Effector memory CD4-positive, alpha-beta T cell (primary cell): Measurements from ENCODE around the gene LHX3.
A peak's percentile ranks its signal among the peaks of the same experiment; 100 is the strongest.

ENCODE experiments used
- DNase-seq, 3 donors: peaks; one replicate each; pipeline ENCODE4 v3.0.0-alpha.2; 2020
- H3K27ac ChIP-seq: 2 replicates; pipeline ENCODE4 v1.7.0; 2013; ENCODE audit warnings: mild to moderate bottlenecking, low read length, moderate library complexity; ENCODE audit not compliant: insufficient read depth, poor library complexity, severe bottlenecking
- H3K27me3 ChIP-seq: replicated peaks from 2 replicates; pipeline ENCODE4 v1.7.0; 2013; ENCODE audit warnings: mild to moderate bottlenecking, low read length; ENCODE audit not compliant: insufficient read depth, control insufficient read depth, poor library complexity, severe bottlenecking
- H3K36me3 ChIP-seq: 2 replicates; pipeline ENCODE4 v1.7.0; 2013; ENCODE audit warnings: mild to moderate bottlenecking, low read length, moderate library complexity; ENCODE audit not compliant: control insufficient read depth, insufficient read depth
- H3K4me1 ChIP-seq: 2 replicates; pipeline ENCODE4 v1.7.0; 2013; ENCODE audit warnings: low read length, mild to moderate bottlenecking; ENCODE audit not compliant: control insufficient read depth, insufficient read depth, poor library complexity, severe bottlenecking
- H3K4me3 ChIP-seq: 2 replicates; pipeline ENCODE4 v1.7.0; 2013; ENCODE audit warnings: low read length, low read depth, mild to moderate bottlenecking; ENCODE audit not compliant: insufficient read depth, poor library complexity, severe bottlenecking
- H3K9me3 ChIP-seq: 2 replicates; pipeline ENCODE4 v1.7.0; 2013; ENCODE audit warnings: mild to moderate bottlenecking, low read length, moderate library complexity; ENCODE audit not compliant: control insufficient read depth

Gene LHX3

DNA sequence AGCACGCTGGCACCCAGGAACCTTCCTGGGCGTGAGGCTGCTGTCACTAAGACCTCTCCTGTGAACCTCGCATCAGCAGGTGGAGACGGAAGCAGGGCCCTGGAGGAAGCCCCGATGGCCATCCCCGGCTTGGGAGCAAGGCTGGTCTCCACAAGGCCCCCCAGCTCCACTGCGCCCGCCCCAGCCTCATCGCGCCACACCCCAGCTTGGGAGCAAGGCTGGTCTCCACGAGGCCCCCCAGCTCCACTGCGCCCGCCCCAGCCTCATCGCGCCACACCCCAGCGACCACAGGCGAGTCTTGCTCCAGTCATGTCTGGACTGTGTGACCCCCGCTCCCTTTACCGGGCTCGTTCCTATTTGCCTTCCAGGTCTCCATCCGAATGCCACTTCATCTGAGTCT, 29.7 kb upstream of the LHX3 start:
- H3K4me1 ChIP-seq: no peaks in the 10 kb centered on the region
- H3K27me3 ChIP-seq: no peaks in the 10 kb centered on the region
- no peak overlapping the region for H3K4me3 ChIP-seq
- no peak overlapping the region for H3K27ac ChIP-seq
- H3K9me3 ChIP-seq: no peaks in the 10 kb centered on the region
- no peak for DNase-seq
- peaks cover 24% of the 10 kb centered on the region for H3K36me3 ChIP-seq

DNA sequence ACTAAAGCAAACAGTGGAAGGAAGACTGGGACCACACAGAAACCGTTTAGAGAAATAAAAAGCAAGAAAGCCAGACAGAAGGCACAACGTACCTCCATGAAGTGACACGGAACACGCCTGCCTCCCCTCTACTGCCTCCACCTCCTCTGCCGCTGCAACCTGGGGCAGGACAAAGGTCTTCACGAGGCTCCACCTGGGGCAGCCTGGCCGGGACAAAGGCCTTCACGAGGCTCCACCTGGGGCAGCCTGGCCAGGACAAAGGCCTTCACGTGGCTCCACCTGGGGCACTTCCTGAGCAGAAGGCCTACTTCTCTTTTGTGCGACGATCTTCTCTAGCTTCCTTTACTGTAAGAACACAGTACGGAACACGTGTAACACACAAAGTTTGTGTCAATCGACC, 28.9 kb upstream of the LHX3 start:
- DNase-seq: no peak
- Histone ChIP-seq H3K9me3 (no peaks in the 10 kb centered on the region), H3K36me3 (peaks cover 24% of the 10 kb centered on the region), H3K4me3 (no peak overlapping the region), H3K27ac (no peak overlapping the region), H3K4me1 (no peaks in the 10 kb centered on the region), H3K27me3 (no peaks in the 10 kb centered on the region)

DNA sequence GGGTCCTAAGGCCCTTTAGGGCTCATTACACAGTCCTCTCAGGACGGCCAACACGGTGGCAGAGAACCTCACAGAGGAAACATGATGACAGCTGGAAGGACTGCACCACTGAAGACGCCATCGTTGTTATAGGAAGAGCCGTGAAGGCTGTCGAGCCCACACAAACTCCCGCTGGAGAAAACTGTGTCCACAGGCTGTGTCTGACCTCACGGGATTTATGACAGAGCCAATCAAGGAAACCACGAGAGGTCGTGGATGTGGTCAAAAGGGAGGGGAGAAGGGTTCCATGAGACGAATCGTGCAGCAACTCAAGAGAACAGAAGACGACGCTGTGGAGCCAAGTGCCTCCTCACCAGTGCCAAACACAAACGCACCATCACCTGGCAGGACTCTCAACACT, 28.5 kb upstream of the LHX3 start:
- Histone ChIP-seq H3K4me3 (no peak overlapping the region), H3K4me1 (no peaks in the 10 kb centered on the region), H3K36me3 (peaks cover 24% of the 10 kb centered on the region), H3K9me3 (no peaks in the 10 kb centered on the region), H3K27me3 (no peaks in the 10 kb centered on the region), H3K27ac (no peak overlapping the region)
- no peak for DNase-seq

DNA sequence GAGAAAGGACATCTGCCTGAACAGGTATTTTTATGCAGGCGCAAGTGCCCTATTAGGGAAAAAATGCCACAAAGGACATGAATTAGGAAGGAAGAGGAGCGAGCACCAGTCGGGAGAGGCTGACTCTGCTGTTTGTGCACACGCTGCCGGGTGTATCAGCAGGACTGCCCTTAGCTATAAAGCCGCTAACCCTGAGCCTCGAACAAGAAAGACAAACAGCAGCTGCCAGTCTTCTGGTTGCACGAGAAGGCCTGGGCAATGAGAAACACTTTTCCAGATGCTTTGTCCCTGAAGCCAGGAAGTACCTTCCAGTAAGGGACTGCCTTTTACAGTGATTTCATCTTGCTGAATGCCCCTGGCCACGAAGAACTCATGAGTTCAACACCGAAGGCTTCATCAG, 28.0 kb upstream of the LHX3 start:
- Histone ChIP-seq H3K4me3 (no peak overlapping the region), H3K9me3 (no peaks in the 10 kb centered on the region), H3K27ac (no peak overlapping the region), H3K4me1 (no peaks in the 10 kb centered on the region), H3K36me3 (peaks cover 24% of the 10 kb centered on the region), H3K27me3 (no peaks in the 10 kb centered on the region)
- DNase-seq: no peak

DNA sequence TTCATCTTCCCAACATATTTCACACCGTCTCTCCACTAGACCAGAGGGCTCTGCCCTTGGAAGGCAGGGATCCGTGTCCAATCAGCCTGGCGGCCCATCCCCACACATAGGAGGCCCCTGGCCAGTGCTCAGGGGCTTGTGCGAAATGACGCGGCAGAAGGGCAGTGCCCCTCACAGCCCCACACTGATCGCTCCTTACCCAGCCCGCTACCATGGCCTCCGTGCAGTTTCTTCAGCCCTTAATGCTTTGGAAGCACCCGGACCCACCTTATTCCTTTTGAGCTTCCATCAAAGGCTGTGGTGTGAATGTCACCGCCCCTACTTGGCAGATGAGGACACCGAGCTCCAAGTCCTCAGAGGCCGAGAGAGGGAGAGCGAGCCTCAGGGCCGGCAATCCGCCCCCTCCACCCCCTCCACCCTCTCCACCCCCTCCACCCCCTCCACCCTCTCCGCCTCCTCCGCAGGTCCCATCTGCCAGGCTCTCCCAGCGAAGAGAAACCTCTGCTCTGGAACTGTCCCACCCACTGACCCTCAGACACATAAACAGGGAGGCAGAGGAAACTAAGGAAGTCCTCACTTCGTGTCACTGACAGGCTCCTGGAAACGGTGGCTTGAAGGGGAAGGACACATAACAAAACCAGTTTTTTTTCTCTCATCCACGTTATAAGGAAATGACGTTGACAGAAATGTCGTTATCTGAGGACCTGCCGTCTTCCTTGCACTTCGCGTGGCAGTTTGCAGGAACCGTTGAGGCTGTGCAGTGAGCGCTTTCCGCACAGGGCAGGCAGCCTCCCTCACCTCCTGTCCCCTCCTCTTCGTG, 26.8 kb upstream of the LHX3 start:
- H3K9me3 ChIP-seq: no peaks in the 10 kb centered on the region
- H3K4me1 ChIP-seq: no peaks in the 10 kb centered on the region
- peak overlapping the region; percentile 32 for H3K4me3 ChIP-seq
- H3K27ac ChIP-seq: peak overlapping the region; percentile 48
- DNase-seq: no peak
- H3K36me3 ChIP-seq: peaks cover 23% of the 10 kb centered on the region
- no peaks in the 10 kb centered on the region for H3K27me3 ChIP-seq

DNA sequence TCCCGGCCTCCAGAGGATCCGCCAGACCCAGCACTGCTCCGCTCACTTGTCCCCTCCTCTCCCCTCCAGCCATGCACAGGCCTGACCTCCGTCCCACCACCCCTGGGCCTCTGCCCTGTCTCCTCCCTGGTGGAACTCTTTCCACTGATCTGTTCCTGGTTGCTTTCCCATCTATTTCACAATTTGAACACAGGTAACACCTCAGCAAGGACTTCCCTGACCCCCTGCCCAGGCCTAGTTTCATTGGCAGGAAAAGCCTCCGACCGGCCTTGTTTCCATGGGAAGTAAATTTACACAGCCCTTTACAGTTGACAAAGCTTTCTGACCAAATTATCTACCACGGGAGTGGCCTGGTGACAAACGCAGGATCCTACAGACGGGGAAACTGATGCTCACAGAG, 25.8 kb upstream of the LHX3 start:
- DNase-seq: no peak
- Histone ChIP-seq H3K4me3 (no peak overlapping the region), H3K9me3 (no peaks in the 10 kb centered on the region), H3K27ac (no peak overlapping the region), H3K36me3 (peaks cover 14% of the 10 kb centered on the region), H3K27me3 (no peaks in the 10 kb centered on the region), H3K4me1 (no peaks in the 10 kb centered on the region)

DNA sequence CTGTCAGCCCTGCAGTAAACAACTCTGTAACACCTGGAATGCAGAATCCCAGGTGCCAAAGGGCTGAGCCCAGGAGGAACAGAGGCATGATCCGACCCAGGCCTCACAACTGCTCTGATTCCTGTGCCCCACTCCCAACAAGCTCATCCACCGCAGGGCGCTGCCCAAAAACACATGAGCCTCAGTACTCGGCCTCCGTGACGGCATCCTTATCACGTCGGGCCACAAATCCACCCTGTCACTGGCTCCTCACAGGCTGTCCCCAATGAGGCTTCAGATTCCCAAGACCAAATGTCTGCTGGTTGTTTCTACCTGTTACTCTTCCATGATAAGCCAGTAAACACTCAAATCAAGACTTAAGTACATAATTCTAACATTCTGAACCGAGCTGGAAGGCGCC, 25.4 kb upstream of the LHX3 start:
- Histone ChIP-seq H3K27me3 (no peaks in the 10 kb centered on the region), H3K9me3 (no peaks in the 10 kb centered on the region), H3K27ac (no peak overlapping the region), H3K4me1 (no peaks in the 10 kb centered on the region), H3K36me3 (peaks cover 10% of the 10 kb centered on the region), H3K4me3 (no peak overlapping the region)
- no peak for DNase-seq

DNA sequence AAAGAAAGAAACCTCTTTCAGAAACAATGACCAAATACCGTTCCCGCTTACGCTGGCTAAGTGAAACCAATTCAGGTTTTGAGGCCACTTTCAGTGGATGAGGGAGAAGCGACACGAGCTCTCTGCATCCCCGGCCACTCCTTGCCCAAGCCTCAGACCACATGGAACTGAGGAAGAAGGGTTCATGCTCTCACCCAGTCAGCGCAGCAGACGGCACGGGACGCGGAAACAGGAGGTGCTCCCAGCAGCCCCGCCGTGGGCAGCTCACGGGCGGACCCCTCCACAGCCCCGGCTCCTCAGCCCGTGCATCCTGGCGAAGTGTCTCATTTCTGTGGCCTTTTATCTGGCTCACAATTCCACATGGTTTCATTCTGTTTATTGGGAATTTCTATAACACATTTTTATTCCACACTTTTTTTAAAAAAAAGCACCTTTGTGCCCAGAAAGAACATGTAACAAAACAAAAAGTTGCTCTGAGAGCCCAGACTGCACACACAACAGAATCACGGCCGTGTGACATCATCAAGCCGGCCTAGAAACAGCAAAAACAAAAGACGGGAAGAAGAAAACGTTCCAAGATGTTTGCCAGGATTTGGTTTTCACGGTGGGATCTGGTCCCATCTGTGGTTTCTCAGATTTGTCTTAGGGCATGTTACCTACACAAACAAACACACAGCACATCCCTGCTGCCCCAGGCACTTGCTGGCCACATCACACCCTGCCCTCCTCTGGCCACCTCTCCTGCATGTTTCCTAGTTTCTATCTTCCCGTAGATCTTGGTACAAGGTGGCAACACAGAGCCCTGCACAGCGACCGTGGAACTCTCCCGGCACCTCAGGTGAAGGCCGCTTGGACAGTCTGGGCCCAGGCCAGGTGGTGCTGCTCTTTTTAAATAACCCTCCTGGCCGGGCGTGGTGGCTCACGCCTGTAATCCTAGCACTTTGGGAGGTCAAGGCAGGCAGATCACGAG, 24.5 kb upstream of the LHX3 start:
- H3K27me3 ChIP-seq: no peaks in the 10 kb centered on the region
- no peak overlapping the region for H3K27ac ChIP-seq
- H3K9me3 ChIP-seq: no peaks in the 10 kb centered on the region
- H3K4me3 ChIP-seq: no peak overlapping the region
- DNase-seq: no peak
- peaks cover under 1% of the 10 kb centered on the region for H3K4me1 ChIP-seq
- peaks cover 4% of the 10 kb centered on the region for H3K36me3 ChIP-seq

DNA sequence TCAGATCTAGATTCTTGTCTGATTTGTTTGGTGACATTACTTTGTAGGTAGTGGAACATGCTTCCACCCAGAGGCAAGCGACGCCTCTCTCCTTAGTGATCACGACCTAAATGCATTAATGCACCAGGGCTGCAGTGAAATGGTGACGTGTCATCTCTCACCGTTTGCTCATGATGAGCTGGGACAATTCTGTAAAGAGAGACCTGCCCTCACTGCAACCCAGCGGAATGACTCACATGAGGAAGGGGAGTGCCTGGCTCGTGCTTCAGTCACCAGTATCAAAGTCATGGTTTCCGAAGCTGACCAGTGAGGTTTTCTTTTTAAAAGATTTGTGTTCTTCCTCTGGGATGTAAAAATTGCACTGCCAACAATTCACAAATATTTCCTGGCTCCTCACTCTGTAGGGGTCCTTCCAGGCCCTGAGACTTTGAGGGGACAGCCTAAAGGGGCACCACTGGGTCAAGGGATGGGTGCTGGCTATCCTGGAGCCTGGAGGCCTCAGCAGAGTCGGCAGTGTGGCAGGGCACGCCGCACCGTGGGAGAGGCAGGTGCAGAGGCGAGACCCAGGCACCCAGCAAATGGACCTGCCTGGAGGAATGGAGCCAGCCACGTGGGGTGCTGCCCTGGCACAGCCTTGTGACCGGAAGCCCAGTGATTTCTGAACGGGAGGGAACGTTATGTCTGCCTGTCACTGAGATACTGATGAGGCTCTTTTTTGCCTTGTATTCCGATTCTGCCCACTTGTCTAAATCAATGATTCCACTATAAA, 23.4 kb upstream of the LHX3 start:
- H3K36me3 ChIP-seq: peaks cover 13% of the 10 kb centered on the region
- no peaks in the 10 kb centered on the region for H3K9me3 ChIP-seq
- no peak for DNase-seq
- no peaks in the 10 kb centered on the region for H3K27me3 ChIP-seq
- no peak overlapping the region for H3K27ac ChIP-seq
- H3K4me3 ChIP-seq: no peak overlapping the region
- H3K4me1 ChIP-seq: peaks cover 7% of the 10 kb centered on the region
